ENCODE results near the gene THEMIS. TPM values are rescaled to one million over a fixed set of nuclear protein-coding genes. Genes with fewer than 3 reads are reported as not detected.

THEMIS gene
- total RNA-seq, 1 donor, result under 0.01 TPM

- no peaks in the 10 kb centered on the region for H3K79me2 ChIP-seq (ENCODE audit: insufficient read depth, low read length)
- H3K36me3 ChIP-seq (ENCODE audit: insufficient read depth, low read length), result no peaks in the 10 kb centered on the region
- no peaks in the 10 kb centered on the region for H3K9me3 ChIP-seq (ENCODE audit: low read depth, low read length)
- TF ChIP-seq, protein P1, sequence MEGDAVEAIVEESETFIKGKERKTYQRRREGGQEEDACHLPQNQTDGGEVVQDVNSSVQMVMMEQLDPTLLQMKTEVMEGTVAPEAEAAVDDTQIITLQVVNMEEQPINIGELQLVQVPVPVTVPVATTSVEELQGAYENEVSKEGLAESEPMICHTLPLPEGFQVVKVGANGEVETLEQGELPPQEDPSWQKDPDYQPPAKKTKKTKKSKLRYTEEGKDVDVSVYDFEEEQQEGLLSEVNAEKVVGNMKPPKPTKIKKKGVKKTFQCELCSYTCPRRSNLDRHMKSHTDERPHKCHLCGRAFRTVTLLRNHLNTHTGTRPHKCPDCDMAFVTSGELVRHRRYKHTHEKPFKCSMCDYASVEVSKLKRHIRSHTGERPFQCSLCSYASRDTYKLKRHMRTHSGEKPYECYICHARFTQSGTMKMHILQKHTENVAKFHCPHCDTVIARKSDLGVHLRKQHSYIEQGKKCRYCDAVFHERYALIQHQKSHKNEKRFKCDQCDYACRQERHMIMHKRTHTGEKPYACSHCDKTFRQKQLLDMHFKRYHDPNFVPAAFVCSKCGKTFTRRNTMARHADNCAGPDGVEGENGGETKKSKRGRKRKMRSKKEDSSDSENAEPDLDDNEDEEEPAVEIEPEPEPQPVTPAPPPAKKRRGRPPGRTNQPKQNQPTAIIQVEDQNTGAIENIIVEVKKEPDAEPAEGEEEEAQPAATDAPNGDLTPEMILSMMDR (IDR thresholded peaks at IDR 0.05; ENCODE audit: extremely low read depth, low read depth, low read length), result no peak
- no peak overlapping the region for H2AFZ ChIP-seq (ENCODE audit: low read length)
- H3K27ac ChIP-seq (ENCODE audit: low read depth, low read length), result no peak overlapping the region
- DNase-seq (ENCODE audit: insufficient read length, low spot score, missing footprints), result no peak
- no peaks in the 10 kb centered on the region for H3K27me3 ChIP-seq (ENCODE audit: insufficient read depth, low read length)
- H3K4me1 ChIP-seq (ENCODE audit: insufficient read depth, low read length), result no peaks in the 10 kb centered on the region
- no peaks in the 10 kb centered on the region for H4K20me1 ChIP-seq (ENCODE audit: insufficient read depth, low read length)
- H3K4me3 ChIP-seq (ENCODE audit: insufficient read depth, low read length), result no peak overlapping the region
- H3K4me2 ChIP-seq (ENCODE audit: insufficient read depth, low read length), result no peak overlapping the region
Observed at GRCh38 chr6:127765949-127766348, 134.9 kb downstream of the THEMIS start.

DNA sequence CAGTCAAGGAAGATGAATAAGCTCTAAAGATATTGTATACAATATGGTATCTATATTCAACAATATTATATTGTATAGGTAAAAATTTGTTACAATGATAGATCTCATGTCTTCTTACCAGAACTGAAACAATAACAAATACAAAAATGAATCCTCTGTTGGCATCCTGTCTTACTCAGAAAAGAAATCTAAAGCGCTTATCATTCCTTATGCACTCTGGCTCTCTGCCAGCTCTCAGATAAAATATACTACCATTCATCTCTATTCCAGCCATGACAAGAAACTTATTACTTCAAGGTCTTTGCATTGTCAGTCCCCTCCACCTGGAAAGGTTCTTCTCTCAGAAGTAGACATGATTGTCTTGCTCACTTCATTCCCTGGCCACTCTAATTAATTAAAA is 138.6 kb downstream of the THEMIS start:
- no peak overlapping the region for H3K27ac ChIP-seq (ENCODE audit: low read depth, low read length)
- H3K27me3 ChIP-seq (ENCODE audit: insufficient read depth, low read length), result no peaks in the 10 kb centered on the region
- no peak overlapping the region for H2AFZ ChIP-seq (ENCODE audit: low read length)
- no peaks in the 10 kb centered on the region for H3K36me3 ChIP-seq (ENCODE audit: insufficient read depth, low read length)
- no peaks in the 10 kb centered on the region for H3K79me2 ChIP-seq (ENCODE audit: insufficient read depth, low read length)
- no peak overlapping the region for H3K4me3 ChIP-seq (ENCODE audit: insufficient read depth, low read length)
- no peaks in the 10 kb centered on the region for H4K20me1 ChIP-seq (ENCODE audit: insufficient read depth, low read length)
- TF ChIP-seq, protein P1 (IDR thresholded peaks at IDR 0.05; ENCODE audit: extremely low read depth, low read depth, low read length), result no peak
- H3K9me3 ChIP-seq (ENCODE audit: low read depth, low read length), result no peaks in the 10 kb centered on the region
- H3K4me1 ChIP-seq (ENCODE audit: insufficient read depth, low read length), result no peaks in the 10 kb centered on the region
- no peak overlapping the region for H3K4me2 ChIP-seq (ENCODE audit: insufficient read depth, low read length)
- no peak for DNase-seq (ENCODE audit: insufficient read length, low spot score, missing footprints)

DNA sequence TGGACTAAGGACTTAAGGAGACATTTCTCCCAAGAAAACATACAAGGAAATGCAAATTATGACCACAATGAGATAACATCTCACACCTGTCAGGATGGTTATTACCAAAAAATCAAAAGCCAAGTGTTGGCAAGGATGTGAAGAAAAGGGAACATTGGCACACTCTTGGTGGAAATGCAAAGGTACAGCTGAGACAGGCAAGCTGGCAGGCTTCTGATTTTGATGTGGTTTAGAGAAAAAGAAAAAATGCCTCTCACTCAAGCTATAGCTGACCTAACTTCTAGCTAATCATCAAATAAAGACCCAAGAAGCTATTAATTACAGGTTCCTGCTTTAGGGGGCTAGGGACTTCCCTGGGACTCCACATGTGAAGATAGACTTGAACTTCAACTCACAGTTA is 139.8 kb downstream of the THEMIS start:
- Histone ChIP-seq H4K20me1 (ENCODE audit: insufficient read depth, low read length) (no peaks in the 10 kb centered on the region), H3K4me2 (ENCODE audit: insufficient read depth, low read length) (no peak overlapping the region), H3K4me3 (ENCODE audit: insufficient read depth, low read length) (no peak overlapping the region), H3K4me1 (ENCODE audit: insufficient read depth, low read length) (no peaks in the 10 kb centered on the region), H3K36me3 (ENCODE audit: insufficient read depth, low read length) (no peaks in the 10 kb centered on the region), H2AFZ (ENCODE audit: low read length) (no peak overlapping the region), H3K79me2 (ENCODE audit: insufficient read depth, low read length) (no peaks in the 10 kb centered on the region), H3K9me3 (ENCODE audit: low read depth, low read length) (no peaks in the 10 kb centered on the region), H3K27ac (ENCODE audit: low read depth, low read length) (no peak overlapping the region), H3K27me3 (ENCODE audit: insufficient read depth, low read length) (no peaks in the 10 kb centered on the region)
- TF ChIP-seq, protein P1 (IDR thresholded peaks at IDR 0.05; ENCODE audit: extremely low read depth, low read depth, low read length), result no peak
- no peak for DNase-seq (ENCODE audit: insufficient read length, low spot score, missing footprints)

- Histone ChIP-seq H3K36me3 (ENCODE audit: insufficient read depth, low read length) (no peaks in the 10 kb centered on the region), H3K27ac (ENCODE audit: low read depth, low read length) (no peak overlapping the region), H3K9me3 (ENCODE audit: low read depth, low read length) (no peaks in the 10 kb centered on the region), H3K79me2 (ENCODE audit: insufficient read depth, low read length) (no peaks in the 10 kb centered on the region), H4K20me1 (ENCODE audit: insufficient read depth, low read length) (no peaks in the 10 kb centered on the region), H3K4me2 (ENCODE audit: insufficient read depth, low read length) (no peak overlapping the region), H3K4me1 (ENCODE audit: insufficient read depth, low read length) (no peaks in the 10 kb centered on the region), H2AFZ (ENCODE audit: low read length) (no peak overlapping the region), H3K27me3 (ENCODE audit: insufficient read depth, low read length) (no peaks in the 10 kb centered on the region), H3K4me3 (ENCODE audit: insufficient read depth, low read length) (no peak overlapping the region)
- DNase-seq (ENCODE audit: insufficient read length, low spot score, missing footprints), result no peak
- TF ChIP-seq, protein P1 (IDR thresholded peaks at IDR 0.05; ENCODE audit: extremely low read depth, low read depth, low read length), result no peak
Observed at GRCh38 chr6:127749095-127749494, 151.8 kb downstream of the THEMIS start.
